Effector memory CD4-positive, alpha-beta T cell (primary cell): ENCODE data around the gene SIGLEC12.

Source experiments
- DNase-seq, 3 donors: peaks; one replicate each; pipeline ENCODE4 v3.0.0-alpha.2; 2020
- H3K27ac ChIP-seq: 2 replicates; pipeline ENCODE4 v1.7.0; 2013; ENCODE audit warnings: mild to moderate bottlenecking, low read length, moderate library complexity; ENCODE audit not compliant: insufficient read depth, poor library complexity, severe bottlenecking
- H3K27me3 ChIP-seq: replicated peaks from 2 replicates; pipeline ENCODE4 v1.7.0; 2013; ENCODE audit warnings: mild to moderate bottlenecking, low read length; ENCODE audit not compliant: insufficient read depth, control insufficient read depth, poor library complexity, severe bottlenecking
- H3K36me3 ChIP-seq: 2 replicates; pipeline ENCODE4 v1.7.0; 2013; ENCODE audit warnings: mild to moderate bottlenecking, low read length, moderate library complexity; ENCODE audit not compliant: control insufficient read depth, insufficient read depth
- H3K4me1 ChIP-seq: 2 replicates; pipeline ENCODE4 v1.7.0; 2013; ENCODE audit warnings: low read length, mild to moderate bottlenecking; ENCODE audit not compliant: control insufficient read depth, insufficient read depth, poor library complexity, severe bottlenecking
- H3K4me3 ChIP-seq: 2 replicates; pipeline ENCODE4 v1.7.0; 2013; ENCODE audit warnings: low read length, low read depth, mild to moderate bottlenecking; ENCODE audit not compliant: insufficient read depth, poor library complexity, severe bottlenecking
- H3K9me3 ChIP-seq: 2 replicates; pipeline ENCODE4 v1.7.0; 2013; ENCODE audit warnings: mild to moderate bottlenecking, low read length, moderate library complexity; ENCODE audit not compliant: control insufficient read depth

Gene SIGLEC12

DNA sequence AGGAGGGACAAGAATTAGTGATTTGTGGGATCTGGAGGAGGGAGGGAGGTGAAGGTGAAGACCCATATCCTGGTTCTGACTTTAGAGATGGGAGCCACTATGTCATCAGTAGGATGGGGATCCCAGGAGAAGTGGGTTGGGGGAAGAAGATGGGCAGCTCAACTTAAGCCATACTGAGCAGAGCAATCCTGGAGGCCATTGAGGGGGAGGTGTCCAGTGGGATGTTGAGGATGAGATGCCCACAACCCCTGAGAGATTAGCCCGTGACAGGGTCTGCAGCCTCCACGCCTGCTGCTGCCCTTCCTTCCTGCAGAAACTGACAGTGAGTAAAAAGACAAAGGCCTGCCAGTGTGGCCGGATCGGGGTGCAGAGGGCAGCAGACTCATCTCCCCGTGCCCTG, 41.1 kb upstream of the SIGLEC12 start:
- Histone ChIP-seq H3K27me3 (no peaks in the 10 kb centered on the region), H3K27ac (no peak overlapping the region), H3K4me3 (no peak overlapping the region), H3K9me3 (no peaks in the 10 kb centered on the region), H3K4me1 (no peaks in the 10 kb centered on the region), H3K36me3 (no peaks in the 10 kb centered on the region)
- DNase-seq = no peak

DNA sequence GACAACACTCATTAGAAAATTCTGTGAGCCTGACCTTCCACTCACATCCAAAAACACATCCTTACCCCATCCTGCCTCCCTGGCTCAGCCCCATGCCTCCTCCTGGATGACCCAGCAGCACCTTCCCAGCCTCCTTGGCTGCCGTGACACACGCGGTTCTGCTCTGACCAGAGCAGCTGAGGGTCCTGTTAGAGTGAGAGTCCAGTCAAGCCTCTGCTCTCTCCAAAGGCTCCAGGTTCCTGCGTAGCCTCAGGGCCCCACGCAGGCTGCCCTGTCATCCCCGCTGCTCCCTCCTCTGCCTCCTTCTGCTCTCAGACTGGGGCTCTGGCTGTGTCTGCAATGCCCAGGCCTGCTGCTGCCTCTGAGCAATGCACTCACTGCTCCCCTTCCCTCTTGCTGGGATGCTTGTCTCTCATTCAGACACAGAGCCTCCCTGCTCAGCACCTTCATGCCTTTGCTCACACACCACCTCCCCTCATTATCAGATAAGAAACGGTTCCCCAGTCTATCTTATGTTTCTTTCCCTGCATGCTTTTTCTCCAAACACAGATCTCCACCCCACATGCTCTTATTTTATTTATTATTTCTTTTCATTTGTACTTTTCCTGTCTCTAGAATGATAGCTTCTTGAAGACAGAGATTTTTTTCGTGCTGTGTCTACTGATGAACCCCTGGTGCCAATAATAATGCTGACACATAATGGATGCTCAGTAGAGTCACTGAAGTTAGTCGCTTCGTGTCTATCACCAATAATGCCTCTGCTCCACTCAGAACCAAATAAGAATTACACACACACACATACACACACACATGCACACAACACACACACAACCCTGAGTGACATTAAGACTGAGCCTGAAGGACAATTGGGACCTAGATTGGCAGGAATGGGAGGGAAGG, 40.1 kb upstream of the SIGLEC12 start:
- no peaks in the 10 kb centered on the region for H3K4me1 ChIP-seq
- DNase-seq = no peak
- no peak overlapping the region for H3K27ac ChIP-seq
- no peaks in the 10 kb centered on the region for H3K27me3 ChIP-seq
- H3K9me3 ChIP-seq = no peaks in the 10 kb centered on the region
- no peak overlapping the region for H3K4me3 ChIP-seq
- no peaks in the 10 kb centered on the region for H3K36me3 ChIP-seq

- H3K27ac ChIP-seq = no peak overlapping the region
- no peak for DNase-seq
- no peaks in the 10 kb centered on the region for H3K27me3 ChIP-seq
- no peaks in the 10 kb centered on the region for H3K9me3 ChIP-seq
- no peaks in the 10 kb centered on the region for H3K4me1 ChIP-seq
- no peak overlapping the region for H3K4me3 ChIP-seq
- no peaks in the 10 kb centered on the region for H3K36me3 ChIP-seq
Observed at GRCh38 chr19:51539821-51540366, 38.3 kb upstream of the SIGLEC12 start.

DNA sequence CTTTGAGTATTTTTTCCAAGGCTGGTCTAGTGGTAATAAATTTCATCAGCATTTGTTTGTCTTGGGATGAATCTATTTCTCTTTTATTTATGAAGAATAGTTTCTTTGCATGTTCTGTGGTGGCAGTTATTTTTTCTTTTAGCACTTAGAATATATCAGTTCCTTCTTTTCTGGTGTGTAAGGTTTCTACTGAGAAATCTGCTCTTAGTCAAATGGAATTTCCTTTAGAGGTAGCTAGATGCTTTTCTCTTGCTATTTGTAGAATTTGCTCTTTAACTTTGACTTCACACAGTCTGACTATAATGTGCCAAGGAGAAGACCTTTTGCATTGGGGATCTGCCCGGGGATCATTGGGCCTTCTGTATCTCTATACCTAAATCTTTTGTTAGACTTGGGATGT, 33.9 kb upstream of the SIGLEC12 start:
- DNase-seq = no peak
- H3K27me3 ChIP-seq = no peaks in the 10 kb centered on the region
- no peaks in the 10 kb centered on the region for H3K36me3 ChIP-seq
- H3K27ac ChIP-seq = no peak overlapping the region
- no peak overlapping the region for H3K4me3 ChIP-seq
- no peaks in the 10 kb centered on the region for H3K4me1 ChIP-seq
- H3K9me3 ChIP-seq = no peaks in the 10 kb centered on the region

DNA sequence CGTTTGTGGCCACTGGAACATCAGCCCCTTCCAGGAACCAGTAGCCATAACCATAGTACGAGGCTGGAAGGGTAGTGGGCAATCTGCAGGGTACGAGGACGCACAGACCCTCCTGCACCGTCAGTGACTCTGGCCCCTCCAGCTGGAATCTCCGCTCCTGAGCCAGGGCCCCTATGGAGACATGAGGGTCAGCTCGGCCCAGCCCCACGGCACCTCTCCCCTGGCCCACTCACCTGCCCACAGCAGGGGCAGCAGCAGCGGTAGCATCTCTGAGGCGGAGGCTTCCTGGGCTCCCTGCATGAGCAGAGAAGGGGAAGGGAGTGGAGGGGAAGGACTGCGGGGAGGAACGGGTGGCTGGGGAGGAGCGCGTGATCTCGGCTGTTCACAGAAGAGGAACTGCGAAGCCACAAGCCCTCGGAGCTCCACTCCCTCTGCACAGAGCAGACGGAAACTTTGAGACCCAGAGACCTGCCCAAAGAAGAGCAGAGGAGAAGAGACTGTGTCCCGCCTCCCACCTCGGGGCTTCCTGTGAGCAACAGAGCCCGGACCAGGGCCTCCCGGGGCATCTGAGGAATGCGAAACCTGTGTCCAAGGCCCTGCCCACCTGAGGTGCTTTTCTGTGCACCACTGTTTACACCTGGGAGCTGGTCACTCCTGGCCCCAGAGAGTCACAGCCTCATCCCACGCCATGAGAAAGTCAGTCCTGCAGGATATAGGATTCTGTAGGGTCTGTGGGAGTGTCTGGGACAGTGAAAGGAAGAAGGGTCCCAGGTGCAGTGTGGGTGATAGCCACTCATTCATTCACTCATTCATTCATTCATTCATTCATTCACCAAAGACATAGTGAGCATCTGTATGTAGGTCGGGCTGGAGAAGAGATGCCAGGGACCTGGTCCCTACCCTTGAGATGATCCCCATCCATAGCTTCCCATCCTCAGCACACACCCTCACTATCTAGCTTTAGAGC, 30.0 kb upstream of the SIGLEC12 start, which contains the start of gene SIGLEC6:
TSS of gene SIGLEC6 (minus strand) at position 322 of the 967 bp plus-strand sequence. CDS start at position 300, 22 bp downstream.
- Histone ChIP-seq H3K4me1 (no peaks in the 10 kb centered on the region), H3K27me3 (no peaks in the 10 kb centered on the region), H3K4me3 (no peak within 1 kb of the TSS), H3K27ac (no peak within 1 kb of the TSS), H3K9me3 (no peaks in the 10 kb centered on the region), H3K36me3 (no peaks in the 10 kb centered on the region)
- DNase-seq = no peak

- Histone ChIP-seq H3K4me1 (no peaks in the 10 kb centered on the region), H3K9me3 (no peaks in the 10 kb centered on the region), H3K27ac (no peak overlapping the region), H3K4me3 (no peak overlapping the region), H3K27me3 (no peaks in the 10 kb centered on the region), H3K36me3 (no peaks in the 10 kb centered on the region)
- DNase-seq = no peak
Observed at GRCh38 chr19:51530616-51531015, 29.0 kb upstream of the SIGLEC12 start.

GRCh38 chr19:51529301-51529700, 27.7 kb upstream of the SIGLEC12 start:
- no peak overlapping the region for H3K27ac ChIP-seq
- H3K9me3 ChIP-seq = no peaks in the 10 kb centered on the region
- no peak for DNase-seq
- no peaks in the 10 kb centered on the region for H3K36me3 ChIP-seq
- H3K4me1 ChIP-seq = no peaks in the 10 kb centered on the region
- no peaks in the 10 kb centered on the region for H3K27me3 ChIP-seq
- H3K4me3 ChIP-seq = no peak overlapping the region

DNA sequence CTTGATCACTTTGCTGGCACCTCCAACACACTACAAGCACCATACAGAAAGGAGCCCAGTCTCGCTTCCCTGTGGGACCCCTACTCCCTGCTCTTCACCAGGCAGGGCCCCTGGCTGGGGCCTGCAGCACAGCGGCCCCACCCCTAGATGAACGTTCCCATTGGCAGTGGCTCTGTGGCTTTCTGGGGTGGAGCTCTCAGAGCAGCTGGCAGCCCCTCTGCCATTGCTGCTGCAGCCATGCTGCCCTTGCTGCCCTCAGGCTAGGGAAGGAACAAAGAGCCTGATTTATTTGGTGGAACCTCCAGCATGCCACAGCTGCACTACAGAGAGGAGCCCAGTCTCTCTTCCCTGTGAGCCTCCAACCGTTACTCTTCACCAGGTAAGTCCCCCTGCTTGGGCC, 24.1 kb upstream of the SIGLEC12 start:
- DNase-seq = no peak
- Histone ChIP-seq H3K36me3 (no peaks in the 10 kb centered on the region), H3K27me3 (no peaks in the 10 kb centered on the region), H3K4me3 (no peak overlapping the region), H3K27ac (no peak overlapping the region), H3K4me1 (no peaks in the 10 kb centered on the region), H3K9me3 (no peaks in the 10 kb centered on the region)

DNA sequence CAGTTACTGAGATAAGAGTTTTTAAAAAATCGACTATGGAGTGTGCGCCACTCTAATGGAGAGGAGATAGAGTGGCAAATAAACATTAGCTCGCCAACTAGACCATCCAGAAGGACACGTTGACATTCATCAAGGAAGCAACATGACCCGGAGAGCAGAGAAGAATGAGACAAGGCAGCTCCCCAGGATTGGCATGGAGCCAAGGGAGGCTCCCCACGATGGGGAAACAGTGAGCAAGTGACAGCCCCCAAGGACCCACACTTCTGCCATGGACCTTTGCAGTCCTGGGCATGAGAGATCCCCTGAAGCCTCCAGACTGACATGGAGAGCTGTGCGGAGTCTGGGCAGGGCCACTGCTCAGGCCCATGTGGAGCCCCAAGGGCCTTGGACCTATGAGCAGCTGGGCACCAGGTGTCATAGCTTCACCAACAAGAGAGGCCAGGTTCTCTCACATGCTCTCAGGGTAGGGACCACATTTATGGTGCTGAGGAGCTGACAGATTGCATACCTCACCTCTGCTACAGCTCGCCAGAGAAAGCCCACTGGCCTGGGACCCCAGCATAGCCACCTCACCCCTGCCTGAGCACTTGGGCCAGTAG, 23.2 kb upstream of the SIGLEC12 start:
- no peak for DNase-seq
- H3K4me1 ChIP-seq = no peaks in the 10 kb centered on the region
- no peak overlapping the region for H3K27ac ChIP-seq
- no peaks in the 10 kb centered on the region for H3K27me3 ChIP-seq
- H3K4me3 ChIP-seq = no peak overlapping the region
- H3K36me3 ChIP-seq = no peaks in the 10 kb centered on the region
- H3K9me3 ChIP-seq = no peaks in the 10 kb centered on the region
